ENCODE results near the gene MEGF8.

DNA sequence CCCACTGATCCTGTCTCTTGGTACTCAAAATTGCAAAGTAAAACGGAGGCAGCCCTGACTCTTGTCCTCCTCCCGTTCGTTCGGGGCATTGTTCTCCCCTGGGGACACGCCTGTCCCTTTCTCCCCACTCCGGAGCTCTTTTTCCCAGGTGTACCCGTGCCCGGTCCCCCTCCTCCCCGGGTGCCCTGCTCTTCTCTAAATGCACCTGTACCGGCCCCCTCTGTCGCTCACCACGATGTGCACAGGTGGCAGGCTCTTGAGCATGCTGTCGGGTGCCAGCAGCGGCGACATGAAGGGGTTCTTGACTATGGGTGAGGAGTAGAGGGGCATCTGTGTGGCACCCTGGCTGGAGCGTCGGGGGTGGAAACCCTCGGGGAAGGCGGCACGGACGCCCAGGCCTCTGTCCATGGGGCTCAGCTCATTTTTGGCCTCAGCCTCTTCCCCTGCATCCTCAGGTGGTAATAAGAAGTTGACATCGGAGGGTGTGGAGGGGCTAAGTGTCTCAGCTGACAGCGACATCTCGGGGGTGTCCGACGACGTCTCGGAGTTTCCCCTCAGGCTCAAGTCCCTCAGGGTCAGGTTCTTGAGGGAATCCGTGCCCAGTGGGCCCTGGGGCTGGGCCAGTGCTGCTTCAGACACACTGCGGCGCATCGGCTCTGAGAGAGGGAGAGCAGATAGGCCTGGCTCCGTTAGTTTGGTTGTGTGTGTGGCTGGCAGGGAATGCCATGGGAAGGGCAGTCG lies 77.1 kb downstream of the MEGF8 start:
- TF ChIP-seq EGR1 (IDR thresholded peaks at IDR 0.05) (no peak), TAF1 (IDR thresholded peaks at IDR 0.05; ENCODE audit: low read depth) (no peak), EP300 (IDR thresholded peaks at IDR 0.05; ENCODE audit: borderline replicate concordance) (no peak), ZBTB7A (IDR thresholded peaks at IDR 0.05; ENCODE audit: low read depth) (no peak), YY1 (IDR thresholded peaks at IDR 0.05; ENCODE audit: low read depth) (no peak), TEAD4 (IDR thresholded peaks at IDR 0.05) (no peak)
- TF ChIP-seq, protein P1, sequence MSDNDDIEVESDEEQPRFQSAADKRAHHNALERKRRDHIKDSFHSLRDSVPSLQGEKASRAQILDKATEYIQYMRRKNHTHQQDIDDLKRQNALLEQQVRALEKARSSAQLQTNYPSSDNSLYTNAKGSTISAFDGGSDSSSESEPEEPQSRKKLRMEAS (IDR thresholded peaks at IDR 0.05), result no peak
- TF ChIP-seq, protein P2, sequence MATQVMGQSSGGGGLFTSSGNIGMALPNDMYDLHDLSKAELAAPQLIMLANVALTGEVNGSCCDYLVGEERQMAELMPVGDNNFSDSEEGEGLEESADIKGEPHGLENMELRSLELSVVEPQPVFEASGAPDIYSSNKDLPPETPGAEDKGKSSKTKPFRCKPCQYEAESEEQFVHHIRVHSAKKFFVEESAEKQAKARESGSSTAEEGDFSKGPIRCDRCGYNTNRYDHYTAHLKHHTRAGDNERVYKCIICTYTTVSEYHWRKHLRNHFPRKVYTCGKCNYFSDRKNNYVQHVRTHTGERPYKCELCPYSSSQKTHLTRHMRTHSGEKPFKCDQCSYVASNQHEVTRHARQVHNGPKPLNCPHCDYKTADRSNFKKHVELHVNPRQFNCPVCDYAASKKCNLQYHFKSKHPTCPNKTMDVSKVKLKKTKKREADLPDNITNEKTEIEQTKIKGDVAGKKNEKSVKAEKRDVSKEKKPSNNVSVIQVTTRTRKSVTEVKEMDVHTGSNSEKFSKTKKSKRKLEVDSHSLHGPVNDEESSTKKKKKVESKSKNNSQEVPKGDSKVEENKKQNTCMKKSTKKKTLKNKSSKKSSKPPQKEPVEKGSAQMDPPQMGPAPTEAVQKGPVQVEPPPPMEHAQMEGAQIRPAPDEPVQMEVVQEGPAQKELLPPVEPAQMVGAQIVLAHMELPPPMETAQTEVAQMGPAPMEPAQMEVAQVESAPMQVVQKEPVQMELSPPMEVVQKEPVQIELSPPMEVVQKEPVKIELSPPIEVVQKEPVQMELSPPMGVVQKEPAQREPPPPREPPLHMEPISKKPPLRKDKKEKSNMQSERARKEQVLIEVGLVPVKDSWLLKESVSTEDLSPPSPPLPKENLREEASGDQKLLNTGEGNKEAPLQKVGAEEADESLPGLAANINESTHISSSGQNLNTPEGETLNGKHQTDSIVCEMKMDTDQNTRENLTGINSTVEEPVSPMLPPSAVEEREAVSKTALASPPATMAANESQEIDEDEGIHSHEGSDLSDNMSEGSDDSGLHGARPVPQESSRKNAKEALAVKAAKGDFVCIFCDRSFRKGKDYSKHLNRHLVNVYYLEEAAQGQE (IDR thresholded peaks at IDR 0.05; ENCODE audit: low read depth), result no peak

Measured in Ishikawa (cell line).